D721Med (cell line): Measurements from ENCODE around the gene MAD1L1.

ENCODE experiments used
- DNase-seq: peaks from one replicate; pipeline ENCODE4 v3.0.0; 2011; ENCODE audit warnings: low spot score; ENCODE audit not compliant: insufficient read length
- FAIRE-seq: peaks from 2 replicates; lab custom pipeline; 2011; peaks lifted over from hg19 to GRCh38; lab: Jason Lieb, UNC
- CTCF ChIP-seq: IDR thresholded peaks from 2 replicates; pipeline ENCODE4 v1.5.1; 2012; ENCODE audit warnings: mild to moderate bottlenecking, control low read depth; ENCODE audit not compliant: insufficient read depth; ENCODE audit errors: missing control alignments

The MAD1L1 gene

GRCh38 chr7:2220954-2221353 is 11.8 kb downstream of the MAD1L1 start:
- FAIRE-seq (no peak), DNase-seq (no peak)
- TF ChIP-seq CTCF = no peak

- DNase-seq (no peak), FAIRE-seq (no peak)
- TF ChIP-seq CTCF = no peak
Observed at GRCh38 chr7:2220506-2220905, 12.2 kb downstream of the MAD1L1 start.

- no peak for FAIRE-seq
- no peak for TF ChIP-seq CTCF
- no peak for DNase-seq
Observed at GRCh38 chr7:2220030-2220429, 12.7 kb downstream of the MAD1L1 start.

GRCh38 chr7:2219606-2220005 is 13.1 kb downstream of the MAD1L1 start:
- FAIRE-seq (no peak), DNase-seq (no peak)
- no peak for TF ChIP-seq CTCF

- FAIRE-seq (no peak), DNase-seq (no peak)
- TF ChIP-seq CTCF = no peak
Observed at GRCh38 chr7:2219136-2219535, 13.6 kb downstream of the MAD1L1 start.

GRCh38 chr7:2218444-2218785 is 14.3 kb downstream of the MAD1L1 start:
- FAIRE-seq (no peak), DNase-seq (no peak)
- no peak for TF ChIP-seq CTCF

- no peak for FAIRE-seq
- DNase-seq = no peak
- TF ChIP-seq CTCF = no peak
Observed at GRCh38 chr7:2217716-2218443, 14.9 kb downstream of the MAD1L1 start.
